Kasumi-1 (cell line): ENCODE data around the gene PPM1H.
"Not testable (repeated sequence)": the region's sequence is repeated elsewhere in the genome, so short reads cannot be mapped to it uniquely, and the experiment has no call there.

Experiments
- DNase-seq, 2 experiments: peaks; one replicate each; lab custom pipeline; 2025; lab: John Stamatoyannopoulos, UW

PPM1H gene

DNA sequence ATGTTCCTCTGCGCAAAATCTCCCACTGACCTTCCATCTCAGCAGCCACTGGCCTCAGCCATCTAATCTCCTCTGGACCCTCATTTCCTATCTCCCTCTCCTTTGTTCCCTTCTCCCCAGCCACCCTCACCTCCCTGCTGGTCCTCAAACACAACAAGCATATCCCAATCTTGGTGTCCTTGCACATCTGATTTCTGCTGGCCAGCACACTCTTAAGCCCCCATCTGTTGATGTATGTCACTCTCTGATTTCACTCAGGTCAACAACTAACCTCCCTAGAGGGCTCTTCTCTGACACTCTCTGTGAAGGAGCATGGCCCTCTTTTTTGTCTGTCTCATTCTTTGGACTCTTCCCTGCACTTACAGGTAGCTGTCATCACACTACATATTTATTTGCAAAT, 25.6 kb downstream of the PPM1H start:
- no peak for DNase-seq

DNA sequence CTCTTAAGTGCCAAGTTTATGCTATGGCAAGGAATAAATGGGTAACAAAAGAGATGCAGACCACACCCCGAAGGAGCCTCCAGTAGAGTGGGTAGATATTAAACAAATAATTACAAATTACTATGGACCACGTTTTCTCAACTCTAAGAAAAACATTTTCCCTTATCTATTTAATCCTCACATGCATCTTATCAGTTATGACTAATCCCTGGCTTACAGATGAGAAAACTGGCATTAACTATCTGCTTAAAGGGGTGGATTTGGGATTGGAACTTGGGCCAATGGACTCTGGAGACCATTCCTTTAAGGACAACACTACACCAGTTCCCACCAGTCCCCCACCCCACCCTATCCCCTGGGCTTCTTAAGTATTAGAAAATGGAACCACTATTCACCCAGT, 26.3 kb downstream of the PPM1H start:
- DNase-seq, result no peak

DNA sequence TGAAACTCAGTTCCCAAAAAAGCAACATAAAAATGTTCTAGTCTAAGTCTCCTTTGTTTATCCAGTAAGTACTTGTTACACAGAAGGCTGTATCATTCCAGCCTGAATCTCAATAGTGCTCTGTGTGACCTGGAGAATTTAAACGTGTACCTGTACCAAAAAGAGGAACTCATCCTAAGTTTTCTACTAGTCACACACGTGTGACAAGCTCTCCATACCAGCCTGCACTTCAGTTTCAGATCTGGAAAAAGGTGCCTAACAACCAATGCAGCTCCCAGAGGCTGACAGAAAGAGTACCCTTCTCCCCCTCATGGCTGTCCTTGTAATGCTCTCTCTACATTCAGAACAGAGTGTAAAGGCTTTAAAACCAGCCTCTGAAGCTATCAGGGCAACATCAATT, 27.4 kb downstream of the PPM1H start:
- DNase-seq, result no peak

DNA sequence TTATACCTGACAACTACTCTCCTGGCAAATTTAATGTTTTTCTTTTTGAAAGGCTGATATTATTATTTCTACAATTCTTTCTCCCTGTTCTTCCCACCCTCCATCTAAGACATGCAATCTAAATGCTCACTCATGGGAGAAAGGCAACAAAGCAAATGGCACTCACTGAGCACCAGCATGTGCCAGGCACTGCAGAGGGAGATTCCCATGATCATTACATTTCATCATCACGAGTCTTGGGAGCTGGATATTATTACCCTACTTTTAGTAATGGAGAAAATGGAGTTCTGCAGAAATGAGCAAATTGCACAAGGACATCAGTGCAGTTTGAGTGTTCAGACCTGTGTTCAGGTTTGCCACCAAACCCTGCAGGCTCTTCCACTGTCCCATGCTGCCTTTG, 27.9 kb downstream of the PPM1H start:
- no peak for DNase-seq

DNA sequence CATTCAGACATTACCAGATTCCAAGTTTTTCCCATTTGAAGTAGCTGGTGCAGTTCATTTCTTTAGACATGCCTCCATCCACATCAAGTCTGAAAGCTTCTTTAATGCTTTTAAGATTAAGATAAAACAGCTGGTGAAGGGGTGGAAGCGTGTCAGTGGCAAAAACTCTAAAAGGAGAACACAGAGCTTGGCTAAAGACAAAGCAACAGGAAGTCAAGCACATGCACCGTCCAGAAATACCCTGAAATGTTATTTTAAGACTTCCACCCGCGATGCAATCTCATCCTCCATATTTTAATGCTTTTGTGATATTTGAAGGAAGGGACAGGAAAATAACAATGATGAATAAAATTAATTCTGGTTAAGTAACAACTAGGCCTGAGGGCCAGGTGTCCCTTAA, 31.8 kb downstream of the PPM1H start:
- peak; percentile 49 to 59 for DNase-seq

DNA sequence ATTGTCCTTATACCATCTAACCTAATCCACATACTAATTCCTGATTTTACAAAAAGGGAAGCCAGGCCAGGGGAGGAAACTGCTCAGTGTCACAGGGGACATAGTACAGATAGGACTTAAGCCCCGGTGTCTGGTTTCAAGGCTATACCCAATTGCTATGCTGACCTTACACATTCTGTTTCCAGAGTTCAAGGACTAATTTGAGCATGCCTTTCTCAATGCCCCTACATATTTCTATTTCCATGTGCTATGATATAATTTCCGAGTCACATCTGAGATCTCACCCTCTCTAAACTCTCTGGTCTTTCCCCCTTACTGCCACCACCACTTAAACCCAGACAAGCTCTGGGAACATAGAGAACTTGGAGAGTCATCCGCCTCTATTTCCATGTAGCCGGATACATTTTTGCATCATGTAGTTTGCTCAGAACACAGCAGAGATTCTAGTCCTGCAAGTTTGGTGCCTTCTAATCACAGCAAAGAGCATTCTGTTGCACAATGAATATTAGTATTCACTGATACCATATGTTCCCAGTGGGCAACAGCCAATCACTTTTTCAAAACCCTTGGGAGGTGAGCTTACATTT, 34.2 kb downstream of the PPM1H start:
- peak; percentile 21 to 47 for DNase-seq

DNA sequence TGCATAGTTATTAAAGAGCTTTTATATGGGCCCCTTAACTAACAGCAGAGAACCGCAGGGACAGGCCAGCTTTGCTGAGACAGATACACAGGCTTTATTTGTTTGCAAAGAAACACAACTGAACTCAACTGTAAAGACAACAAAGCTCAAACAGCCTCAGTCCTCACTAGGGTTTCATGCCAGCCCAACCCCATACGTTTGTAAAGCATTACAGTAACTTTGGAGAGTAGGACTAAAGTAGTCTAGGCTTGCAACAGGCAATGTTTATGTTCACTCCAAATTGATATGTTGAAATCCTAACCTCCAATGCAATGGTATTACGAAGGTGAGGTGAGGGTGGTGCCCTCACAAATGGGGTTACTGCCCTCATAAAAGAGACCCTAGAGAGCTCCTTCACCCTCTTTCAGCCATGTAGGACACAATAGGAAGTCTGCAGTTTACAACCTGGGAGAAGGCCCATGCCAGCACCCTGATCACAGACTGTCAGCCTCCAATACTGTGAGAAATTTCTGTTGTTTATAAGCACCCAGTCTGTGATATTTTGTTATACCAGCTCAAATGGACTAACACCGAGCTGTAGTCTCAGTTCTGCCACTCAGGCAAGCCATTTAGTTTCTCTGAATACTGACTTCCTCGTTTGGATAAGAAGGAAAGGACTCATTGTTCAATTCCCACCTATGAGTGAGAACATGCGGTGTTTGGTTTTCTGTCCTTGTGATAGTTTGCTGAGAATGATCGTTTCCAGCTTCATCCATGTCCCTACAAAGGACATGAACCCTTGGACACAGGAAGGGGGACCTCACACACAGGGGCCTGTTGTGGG, 35.2 kb downstream of the PPM1H start:
- DNase-seq, result no peak

DNA sequence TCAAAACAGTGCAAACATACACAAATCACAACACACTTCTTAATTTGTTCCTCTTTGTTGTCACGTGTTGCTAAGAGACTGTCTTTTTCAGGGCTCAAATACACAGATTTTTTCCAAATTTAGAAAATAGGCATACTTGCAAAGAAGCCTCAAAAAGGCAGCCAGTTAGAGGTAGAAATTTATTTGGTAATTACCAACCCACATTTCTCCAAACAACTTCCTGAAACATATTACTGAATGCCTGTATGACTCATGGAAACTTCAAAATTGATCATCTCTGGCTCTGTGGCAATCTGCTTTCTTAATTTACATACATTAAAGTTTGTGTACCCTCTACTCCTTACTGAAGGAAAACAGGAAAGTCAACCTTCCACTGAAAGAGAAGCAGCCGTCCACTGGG, 36.4 kb downstream of the PPM1H start:
- peak in 1 of 2 experiments; percentile 27 for DNase-seq

DNA sequence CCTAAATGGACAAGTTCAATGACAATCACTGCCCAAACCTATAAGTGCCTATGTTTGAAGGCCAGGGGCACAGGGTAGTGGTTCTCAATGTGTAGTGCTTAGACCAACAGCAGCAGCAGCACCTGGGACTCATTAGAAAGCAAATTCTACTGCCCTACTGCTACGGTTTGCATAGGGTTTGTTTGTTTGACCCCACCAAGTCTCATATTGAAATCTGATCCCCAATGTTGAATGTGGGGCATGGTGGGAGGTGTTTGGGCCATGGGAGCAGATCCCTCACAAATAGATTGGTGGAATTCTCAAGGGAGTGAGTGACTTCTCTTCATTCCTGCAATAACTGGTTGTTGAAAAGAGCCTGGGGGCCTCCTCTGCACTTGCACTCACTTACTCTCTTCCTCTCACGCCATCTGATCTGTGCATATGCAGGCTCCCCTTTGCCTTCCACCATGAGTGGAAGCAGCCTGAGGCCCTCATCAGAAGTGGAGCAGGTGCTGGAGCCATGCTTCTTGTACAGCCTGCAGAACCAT, 39.5 kb downstream of the PPM1H start:
- DNase-seq, result no peak

DNA sequence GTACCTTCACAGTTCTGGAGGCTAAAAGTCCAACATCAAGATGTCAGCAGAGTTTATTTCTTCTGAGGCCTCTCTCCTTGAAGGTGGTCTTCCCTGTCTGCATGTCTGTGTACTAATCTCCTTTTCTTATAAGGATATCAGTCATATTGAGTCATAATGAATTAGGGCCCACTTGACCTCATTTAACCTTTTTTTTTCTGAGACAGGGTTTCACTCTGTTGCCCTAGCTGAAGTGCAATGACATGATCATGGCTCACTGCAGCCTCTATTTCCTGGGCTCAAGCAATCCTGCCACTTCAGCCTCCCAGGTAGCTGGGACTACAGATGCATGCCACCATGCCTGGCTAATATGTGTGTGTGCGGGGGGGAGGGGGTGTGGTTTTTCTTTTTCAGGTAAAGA, 41.7 kb downstream of the PPM1H start:
- no peak for DNase-seq

DNA sequence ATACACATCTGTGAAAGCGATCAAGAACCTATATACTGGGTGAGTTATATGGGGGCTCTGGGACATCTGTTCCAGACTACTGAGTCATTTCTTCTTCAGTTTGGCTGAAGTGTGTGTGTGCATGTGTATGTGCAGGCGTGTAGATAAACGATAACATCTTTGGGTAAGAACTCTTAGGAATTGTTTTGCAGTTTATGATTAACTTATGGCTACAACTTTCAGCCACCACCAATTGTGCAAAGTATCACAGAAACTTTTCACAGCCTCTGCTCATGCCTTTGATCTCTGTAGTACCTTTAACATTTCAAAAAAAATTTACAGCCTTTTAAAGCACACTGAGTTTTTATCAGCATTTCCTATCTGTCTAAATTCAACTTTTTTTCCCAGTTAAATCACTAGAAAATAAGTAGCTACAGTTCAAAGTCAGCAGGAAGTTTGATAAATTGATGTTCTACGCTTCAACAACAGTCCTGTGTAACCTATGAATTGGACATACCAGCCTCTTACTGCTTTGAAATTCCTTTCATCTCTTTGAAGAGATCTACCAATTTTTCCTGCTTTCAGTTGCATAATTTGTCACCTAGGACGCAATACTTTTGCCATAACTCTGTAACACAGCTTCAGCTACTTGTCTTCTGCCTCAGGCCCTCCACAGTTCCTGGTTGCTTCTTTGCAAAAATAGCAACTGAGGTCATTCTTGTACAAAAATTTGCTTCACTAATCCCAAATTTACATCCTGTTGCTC, 43.0 kb downstream of the PPM1H start:
- no peak for DNase-seq

DNA sequence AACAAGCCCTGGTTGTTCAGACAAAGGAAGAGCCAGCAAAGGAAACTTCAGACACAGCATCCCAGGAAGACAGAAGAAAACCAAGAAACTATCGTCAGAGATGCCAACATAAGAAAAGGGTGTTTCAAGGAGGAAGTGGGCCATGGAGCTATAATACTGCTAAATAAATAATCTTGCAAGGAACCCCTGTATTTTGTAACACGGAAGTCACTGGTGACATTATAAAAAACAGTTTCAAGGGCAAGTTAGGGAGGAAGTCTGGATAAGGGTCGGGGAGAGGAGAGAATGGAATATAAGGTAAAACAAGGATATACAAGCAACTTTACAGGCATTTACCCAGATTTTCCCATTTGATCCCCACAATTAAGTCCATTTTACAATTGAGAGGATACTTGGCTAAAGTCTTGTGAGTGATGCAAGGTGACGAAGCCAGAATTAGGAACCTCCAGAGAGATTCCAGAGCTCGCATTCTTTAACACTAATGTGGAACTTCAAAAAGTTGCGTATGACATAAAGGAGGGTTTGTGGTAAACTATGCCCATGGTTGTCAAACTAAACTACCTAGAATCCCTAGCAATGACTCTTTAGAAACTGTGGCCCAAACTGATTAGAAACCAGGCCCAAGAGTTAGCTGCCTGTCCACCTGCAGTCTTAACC, 46.4 kb downstream of the PPM1H start:
- no peak for DNase-seq

DNA sequence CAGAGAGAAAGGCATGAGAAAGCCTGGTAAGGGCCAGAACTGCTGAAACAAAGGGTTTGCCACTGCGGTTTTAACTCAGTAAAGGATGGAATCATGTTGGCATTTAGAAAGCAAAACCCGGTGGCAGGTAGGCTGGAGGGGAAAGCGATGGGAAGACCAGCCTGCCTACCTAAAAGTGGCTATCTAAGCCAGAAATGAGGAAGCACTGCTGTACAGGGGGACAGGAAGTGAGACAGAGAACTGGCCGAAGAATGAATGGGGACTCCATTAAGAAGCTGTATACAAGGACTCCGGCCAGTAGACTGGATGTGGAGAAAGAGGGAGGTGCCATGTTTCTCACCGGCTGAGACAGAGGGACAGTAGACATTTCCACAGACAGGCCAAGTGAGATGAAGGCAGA, 48.2 kb downstream of the PPM1H start:
- DNase-seq, result no peak

DNA sequence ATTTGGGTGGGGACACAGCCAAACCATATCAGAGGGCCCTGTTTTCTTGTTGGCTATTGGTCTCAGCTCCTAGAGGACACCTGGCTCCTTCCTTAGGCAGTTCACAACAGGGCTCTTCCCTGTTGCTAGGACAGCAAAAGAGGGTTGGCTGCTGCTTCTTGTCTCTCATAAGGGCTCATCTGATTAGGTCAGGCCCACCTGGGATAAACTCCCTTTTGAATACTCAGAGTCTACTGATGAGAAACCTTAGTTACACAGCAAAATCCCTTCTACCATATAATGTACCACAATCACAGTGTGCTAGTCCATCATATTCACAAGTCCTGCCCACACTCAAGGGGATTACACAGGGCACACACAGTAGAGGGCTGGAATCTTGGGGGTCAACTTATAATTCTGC, 49.7 kb downstream of the PPM1H start:
- no peak for DNase-seq

DNA sequence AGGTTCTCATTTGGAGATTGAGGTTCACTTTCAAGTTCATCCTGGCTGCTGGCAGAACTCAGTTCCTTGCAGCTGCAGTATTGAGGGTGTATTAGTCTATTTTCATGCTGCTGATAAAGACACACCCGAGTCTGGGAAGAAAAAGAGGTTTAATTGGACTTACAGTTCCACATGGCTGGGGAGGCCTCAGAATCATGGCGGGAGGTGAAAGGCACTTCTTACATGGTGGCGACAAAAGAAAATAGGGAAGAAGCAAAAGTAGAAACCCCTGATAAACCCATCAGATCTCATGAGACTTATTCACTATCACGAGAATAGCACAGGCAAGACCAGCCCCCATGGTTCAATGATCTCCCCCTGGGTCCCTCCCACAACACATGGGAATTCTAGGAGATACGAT, 50.1 kb downstream of the PPM1H start:
- DNase-seq, result not testable (repeated sequence)

DNA sequence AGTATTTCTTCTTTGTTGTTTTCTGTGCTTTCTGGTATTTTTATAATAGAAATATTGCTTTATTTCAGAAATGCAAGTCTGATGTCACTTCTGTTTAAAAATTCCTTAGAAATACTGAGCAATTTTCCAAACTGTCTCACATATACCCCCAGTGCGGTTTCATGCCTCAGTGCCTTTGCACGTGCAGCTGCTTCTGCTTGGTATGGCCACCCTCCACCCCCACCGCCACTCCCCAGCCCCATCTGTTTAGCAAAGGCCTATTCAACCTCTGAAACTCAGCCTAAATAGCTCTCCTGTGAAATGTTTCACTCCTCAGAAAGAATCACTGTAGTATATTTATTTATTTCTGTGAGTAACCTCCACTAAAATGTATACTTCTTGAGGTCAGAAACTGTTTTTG, 52.3 kb downstream of the PPM1H start:
- no peak for DNase-seq

DNA sequence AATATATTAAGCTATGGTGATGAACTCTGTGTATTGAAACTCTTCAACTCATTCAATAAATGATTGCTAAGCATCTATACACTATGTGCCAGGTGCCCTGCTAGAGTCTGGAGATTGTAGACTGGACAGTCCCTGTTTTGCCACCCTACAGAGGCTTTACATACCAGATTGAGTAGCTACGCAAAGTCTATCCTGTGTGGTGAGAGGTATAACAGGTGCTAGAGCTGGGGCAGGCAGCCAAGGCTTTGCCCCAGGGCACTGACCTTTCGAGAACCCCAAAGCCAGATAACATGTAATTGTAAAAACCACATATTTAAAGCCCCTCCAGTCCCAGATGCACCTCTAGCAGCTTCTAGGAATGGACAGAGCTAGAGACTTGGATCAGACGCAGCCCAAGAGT, 52.8 kb downstream of the PPM1H start:
- DNase-seq, result no peak

DNA sequence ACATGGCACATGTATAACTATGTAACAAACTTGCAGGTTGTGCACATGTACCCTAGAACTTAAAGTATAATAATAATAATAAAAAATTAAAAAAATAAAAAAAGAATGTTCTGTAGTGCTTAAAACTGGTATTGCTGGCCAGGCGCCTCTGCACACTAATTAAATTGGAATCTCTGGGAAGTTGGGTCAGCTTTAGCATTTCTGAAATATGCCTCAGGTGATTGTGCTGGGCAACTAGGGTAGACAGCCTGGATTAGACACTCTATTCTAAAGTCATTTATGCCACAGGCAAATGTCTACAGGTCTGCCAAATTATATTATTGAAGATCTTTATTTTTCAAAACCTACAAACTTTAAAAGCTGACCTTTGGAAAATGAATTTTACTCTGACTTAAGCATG, 55.3 kb downstream of the PPM1H start:
- no peak for DNase-seq

DNA sequence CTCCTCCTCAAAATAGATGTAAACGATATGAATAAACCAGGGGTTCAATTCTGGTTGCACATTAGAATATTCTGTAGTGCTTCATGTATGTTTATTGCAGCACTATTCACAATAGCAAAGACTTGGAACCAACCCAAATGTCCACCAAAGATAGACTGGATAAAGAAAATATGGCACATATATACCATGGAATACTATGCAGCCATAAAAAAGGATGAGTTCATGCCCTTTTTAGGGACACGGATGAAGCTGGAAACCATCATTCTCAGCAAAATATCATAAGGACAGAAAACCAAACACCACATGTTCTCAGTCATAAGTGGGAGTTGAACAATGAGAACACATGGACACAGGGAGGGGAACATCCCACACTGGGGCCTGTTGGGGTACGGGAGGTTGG, 55.7 kb downstream of the PPM1H start:
- DNase-seq, result not testable (repeated sequence)

DNA sequence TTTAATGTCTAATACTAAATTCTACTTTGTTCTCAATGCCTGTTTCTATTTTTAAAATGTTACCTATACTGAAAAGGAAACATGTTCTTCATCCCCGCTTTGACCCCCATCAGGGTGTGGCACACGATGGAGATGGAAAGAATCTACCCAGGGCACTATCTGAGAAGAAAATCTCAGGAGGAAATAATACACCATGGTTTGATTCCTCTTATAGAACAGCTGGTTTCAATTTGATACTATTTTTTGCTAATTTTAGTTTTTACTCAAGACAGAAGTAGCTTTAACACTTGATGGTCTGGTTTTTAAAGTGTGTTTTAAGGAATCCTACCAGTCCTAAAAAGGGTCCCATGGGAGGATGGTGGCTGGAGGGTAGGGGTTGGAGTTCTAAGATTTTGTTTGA, 56.7 kb downstream of the PPM1H start:
- no peak for DNase-seq

DNA sequence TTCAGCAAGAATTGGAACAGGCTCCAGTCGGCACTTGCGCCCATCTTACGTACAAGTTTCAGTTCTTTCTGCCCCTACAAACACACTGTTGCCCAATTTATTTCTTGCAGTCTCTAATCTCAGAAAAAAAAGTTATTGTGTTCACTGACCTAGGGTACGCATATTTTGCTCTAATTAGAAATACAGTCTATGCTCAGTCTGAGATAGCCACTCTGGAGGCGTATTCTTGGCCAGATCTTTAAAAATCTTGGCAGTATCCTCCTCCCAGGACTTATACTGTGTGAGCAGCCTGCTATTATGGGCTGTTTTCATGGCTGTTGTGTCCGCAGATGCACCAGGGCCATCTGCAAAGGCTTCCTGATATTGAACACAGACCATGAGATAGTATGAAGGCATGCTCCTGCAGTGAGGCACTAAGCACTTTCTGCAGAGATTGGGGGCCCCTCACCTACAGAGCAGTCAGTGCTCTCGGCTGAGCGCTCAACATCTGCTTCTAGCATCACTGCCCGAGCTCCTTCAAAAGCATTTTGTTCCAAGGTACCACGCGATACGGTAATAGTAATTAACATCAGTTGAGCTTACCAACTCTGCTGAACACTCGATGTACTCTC, 57.9 kb downstream of the PPM1H start:
- DNase-seq, result no peak
